HCT116 (cell line): Measurements from ENCODE around the gene CLEC10A. TPM values are rescaled to one million over a fixed set of nuclear protein-coding genes. Genes with fewer than 3 reads are reported as not detected.
"Not testable (repeated sequence)": the region's sequence is repeated elsewhere in the genome, so short reads cannot be mapped to it uniquely, and the experiment has no call there.

ENCODE experiments used
- ATAC-seq: fragments of 200-7000 bp; cut with Tn5 transposase; 2 replicates; pipeline ENCODE4 v1.9.1; 2020; ENCODE audit warnings: mild to moderate bottlenecking, moderate library complexity
- BruUV-seq: library from RNA; stranded (reverse); fragments of 400-500 nt; replicated peaks from 2 replicates; lab custom pipeline; 2021; lab: Mats Ljungman, UMichigan
- CTCF ChIA-PET: fragments of 300-600 bp; sonication (Branson Sonifier 250); formaldehyde crosslinking; loops from one replicate; lab custom pipeline; 2021; ENCODE audit warnings: antibody characterized with exemption; lab: Charles Lee
- POLR2A ChIA-PET: fragments of 300-600, 350-600 bp; sonication (Branson Sonifier 250); formaldehyde crosslinking; loops from one replicate; lab custom pipeline; 2021; ENCODE audit warnings: antibody characterized with exemption; lab: Charles Lee
- RAD21 ChIA-PET, 2 experiments: fragments of 300-600 bp; sonication (Branson Sonifier 250); formaldehyde crosslinking; loops; one replicate each; lab custom pipeline; 2023; ENCODE audit warnings: low total read pairs in 2 of 2; ENCODE audit not compliant: uncharacterized antibody in 2 of 2, unreplicated experiment in 2 of 2, low non-redundant PET in 1 of 2; lab: Charles Lee
- DNase-seq: peaks from one replicate; pipeline ENCODE4 v3.0.0-alpha.2; 2010; ENCODE audit warnings: low read depth, low spot score
- H2AFZ ChIP-seq: fragments of 200-600 bp; shearing (Covaris generic), sonication (generic); 2 replicates; pipeline ENCODE4 v1.6.1; 2017; ENCODE audit warnings: low read depth, mixed run types, mixed read lengths, antibody characterized with exemption, low read length; ENCODE audit not compliant: poor library complexity, severe bottlenecking
- H3K27ac ChIP-seq: 2 replicates; pipeline ENCODE4 v1.5.1; 2012; ENCODE audit warnings: low read depth, low read length
- H3K27me3 ChIP-seq: fragments of 200-600 bp; sonication (generic); 2 replicates; pipeline ENCODE4 v1.6.1; 2016; ENCODE audit warnings: mixed run types, low read length, mixed read lengths; ENCODE audit not compliant: insufficient read depth
- H3K36me3 ChIP-seq, 2 experiments: fragments of 200-500 bp in 1 of 2; fragments of 200-600 bp in 1 of 2; sonication (Bioruptor generic) in 1 of 2; sonication (generic) in 1 of 2; 2 replicates each; pipeline versions ENCODE4 v1.5.1 to v1.6.1; 2014 to 2016; ENCODE audit warnings: low read length in 2 of 2, inconsistent platforms in 1 of 2, mixed read lengths in 1 of 2, mixed run types in 1 of 2; ENCODE audit not compliant: insufficient read depth in 2 of 2, control insufficient read depth in 1 of 2
- H3K4me1 ChIP-seq, 2 experiments: fragments of 200-600 bp in 1 of 2; sonication (generic) in 1 of 2; 2 replicates each; pipeline versions ENCODE4 v1.5.1 to v1.6.1; 2012 to 2017; ENCODE audit warnings: low read length in 2 of 2, inconsistent platforms in 1 of 2, mild to moderate bottlenecking in 1 of 2, mixed read lengths in 1 of 2, mixed run types in 1 of 2, moderate library complexity in 1 of 2; ENCODE audit not compliant: insufficient read depth in 2 of 2, control insufficient read depth in 1 of 2
- H3K4me2 ChIP-seq: fragments of 200-600 bp; sonication (generic); 2 replicates; pipeline ENCODE4 v1.6.1; 2017; ENCODE audit warnings: mixed run types, low read length, mixed read lengths
- H3K4me3 ChIP-seq, 2 experiments: fragments of 200-600 bp in 1 of 2; sonication (generic) in 1 of 2; replicated peaks in 1 of 2; 2 replicates each; pipeline ENCODE4 v1.5.1; 2011 to 2016; ENCODE audit warnings: low read length in 2 of 2, control low read depth in 1 of 2, low read depth in 1 of 2, mild to moderate bottlenecking in 1 of 2, mixed read lengths in 1 of 2, mixed run types in 1 of 2
- H3K79me2 ChIP-seq: fragments of 200-600 bp; sonication (generic); 2 replicates; pipeline ENCODE4 v1.6.1; 2017; ENCODE audit warnings: mild to moderate bottlenecking, mixed run types, low read length, moderate library complexity, mixed read lengths; ENCODE audit not compliant: insufficient read depth
- H3K9ac ChIP-seq: fragments of 200-600 bp; sonication (generic); 2 replicates; pipeline ENCODE4 v1.6.1; 2016; ENCODE audit warnings: low read length, mixed read lengths
- H3K9me2 ChIP-seq: fragments of 200-600 bp; sonication (generic), shearing (Covaris generic); 2 replicates; pipeline ENCODE4 v1.6.1; 2017; ENCODE audit warnings: mixed run types, mild to moderate bottlenecking, moderate library complexity; ENCODE audit not compliant: insufficient read depth
- H3K9me3 ChIP-seq, 2 experiments: fragments of 200-500 bp in 1 of 2; fragments of 200-600 bp in 1 of 2; sonication (Bioruptor generic) in 1 of 2; sonication (generic) in 1 of 2; 2 replicates each; pipeline ENCODE4 v1.6.1; 2014 to 2017; ENCODE audit warnings: low read length in 2 of 2, mixed read lengths in 2 of 2, inconsistent platforms in 1 of 2, low read depth in 1 of 2, mild to moderate bottlenecking in 1 of 2, mixed run types in 1 of 2, moderate library complexity in 1 of 2; ENCODE audit not compliant: control insufficient read depth in 1 of 2, insufficient read depth in 1 of 2
- H4K20me1 ChIP-seq: fragments of 200-600 bp; sonication (generic), shearing (Covaris generic); 2 replicates; pipeline ENCODE4 v1.6.1; 2017; ENCODE audit warnings: mixed run types, mild to moderate bottlenecking, moderate library complexity; ENCODE audit not compliant: insufficient read depth
- ATF3 ChIP-seq: IDR thresholded peaks from 2 replicates; pipeline ENCODE4 v1.6.1; 2012
- CTCF ChIP-seq, 3 experiments: fragments of 200-600 bp in 1 of 3; sonication (generic) in 1 of 3; IDR thresholded peaks in 2 of 3; conservative IDR thresholded peaks in 1 of 3; 2 replicates each; pipeline ENCODE4 v1.5.1; 2012 to 2017; ENCODE audit warnings: low read depth in 2 of 3, low read length in 2 of 3, antibody characterized with exemption in 1 of 3, borderline replicate concordance in 1 of 3, control low read depth in 1 of 3, mild to moderate bottlenecking in 1 of 3, mixed read lengths in 1 of 3, mixed run types in 1 of 3, moderate library complexity in 1 of 3; ENCODE audit not compliant: insufficient read depth in 1 of 3
- ELF1 ChIP-seq: IDR thresholded peaks from 2 replicates; pipeline ENCODE4 v1.6.1; 2012; ENCODE audit warnings: low read depth, borderline replicate concordance
- EZH2 ChIP-seq: fragments of 200-600 bp; sonication (generic); IDR thresholded peaks from 2 replicates; pipeline ENCODE4 v1.6.1; 2017; ENCODE audit warnings: antibody characterized with exemption, mixed run types
- FOSL1 ChIP-seq: IDR thresholded peaks from 2 replicates; pipeline ENCODE4 v1.6.1; 2012; ENCODE audit warnings: low read depth
- RAD21 ChIP-seq: IDR thresholded peaks from 2 replicates; pipeline ENCODE4 v1.6.1; 2012; ENCODE audit warnings: low read depth, mild to moderate bottlenecking
- SP1 ChIP-seq: IDR thresholded peaks from 2 replicates; pipeline ENCODE4 v1.6.1; 2012; ENCODE audit warnings: low read depth
- ZNF274 ChIP-seq: fragments of 200-500 bp; sonication (Bioruptor generic); IDR thresholded peaks from 2 replicates; pipeline ENCODE4 v1.6.1; 2014; ENCODE audit warnings: mild to moderate bottlenecking, low read depth, low read length, inconsistent platforms
- intact Hi-C: fragments of 100-400 bp; cut with micrococcal nuclease; formaldehyde crosslinking; loops from 2 replicates; pipeline ENCODE4 v1.10.0; 2022
- total RNA-seq: library from RNA; stranded (reverse); gene quantifications from one replicate; pipeline ENCODE4 v1.2.1, GENCODE V29; 2021; ENCODE audit not compliant: unreplicated experiment

The CLEC10A gene
- total RNA-seq, 1 experiment from 2014 or later = not detected

- H2AFZ ChIP-seq, H3K4me3 ChIP-seq, H3K27me3 ChIP-seq, H3K36me3 ChIP-seq, H3K27ac ChIP-seq, BruUV-seq, CTCF ChIA-PET, ATAC-seq, H3K4me2 ChIP-seq, RAD21 ChIA-PET, H3K79me2 ChIP-seq, intact Hi-C loops, H3K9me2 ChIP-seq, DNase-seq, H3K4me1 ChIP-seq, H3K9me3 ChIP-seq, POLR2A ChIA-PET, H3K9ac ChIP-seq, H4K20me1 ChIP-seq: not testable (repeated sequence)
- TF ChIP-seq RAD21 = peak; percentile 7; the same call in 1 of the 2 replicates
- TF ChIP-seq CTCF (IDR thresholded peaks at IDR 0.05 in 2 of 3, conservative IDR thresholded peaks at IDR 0.05 in 1 of 3; ENCODE audit: borderline replicate concordance in 1 of 3, insufficient read depth in 1 of 3, low read depth in 2 of 3, low read length in 2 of 3) = 0 out of 6 replicates have a peak, but pooled peaks of 1 of the 3 experiments have one; percentile 17
- TF ChIP-seq, all 23 proteins: peak for 2; not testable (repeated sequence) for 21
Observed at GRCh38 chr17:7126386-7126785, 46.3 kb upstream of the CLEC10A start.

- Histone ChIP-seq H4K20me1 (no peaks in the 10 kb centered on the region), H3K36me3 (no peaks in the 10 kb centered on the region), H3K4me2 (no peak overlapping the region), H3K27me3 (no peaks in the 10 kb centered on the region), H3K9me2 (no peaks in the 10 kb centered on the region), H3K4me1 (no peaks in the 10 kb centered on the region), H3K27ac (no peak overlapping the region), H3K9ac (no peak overlapping the region), H3K4me3 (no peak overlapping the region), H3K79me2 (no peaks in the 10 kb centered on the region), H3K9me3 (no peaks in the 10 kb centered on the region), H2AFZ (no peak overlapping the region)
- ATAC-seq = no peak
- CTCF ChIA-PET = interaction anchor here (1.2 kb wide), 1 partner anchor 79 kb away, joined by 3 read pairs; no protein-coding TSS in a partner anchor
- POLR2A ChIA-PET = no interaction called here
- RAD21 ChIA-PET = no interaction called here
- no TSS peak for BruUV-seq
- intact Hi-C loops = no loop called here
- TF ChIP-seq SP1 = no peak
- TF ChIP-seq ELF1 = no peak
- TF ChIP-seq ZNF274 = no peak
- TF ChIP-seq FOSL1 = no peak
- no peak for TF ChIP-seq ATF3
- no peak for TF ChIP-seq CTCF (IDR thresholded peaks at IDR 0.05 in 2 of 3, conservative IDR thresholded peaks at IDR 0.05 in 1 of 3; ENCODE audit: borderline replicate concordance in 1 of 3, insufficient read depth in 1 of 3, low read depth in 2 of 3, low read length in 2 of 3)
- TF ChIP-seq EZH2 = no peak
- no peak for DNase-seq
Observed at GRCh38 chr17:7124923-7125322, 44.9 kb upstream of the CLEC10A start.
